HEK293T (cell line): ENCODE measurements around the gene CDH12.

ENCODE experiments used
- CTCF ChIA-PET: fragments of 350-600 bp; formaldehyde crosslinking; extraction: SDS; loops from one replicate; lab custom pipeline; 2021; ENCODE audit warnings: antibody characterized with exemption, inconsistent platforms; lab: Yijun Ruan, JAX
- POLR2A ChIA-PET: fragments of 350-600 bp; formaldehyde crosslinking; extraction: SDS; loops from one replicate; lab custom pipeline; 2020; ENCODE audit warnings: antibody characterized with exemption, inconsistent platforms; lab: Yijun Ruan, JAX
- DNase-seq: peaks from one replicate; pipeline ENCODE4 v3.0.0; 2012; ENCODE audit warnings: mixed read lengths; ENCODE audit errors: extremely low spot score
- ARNT ChIP-seq: fragments of 450-650 bp; IDR thresholded peaks from 2 replicates; pipeline ENCODE4 v1.6.1; 2017; ENCODE audit warnings: mild to moderate bottlenecking
- BHLHE40 ChIP-seq: fragments of 450-650 bp; IDR thresholded peaks from 2 replicates; pipeline ENCODE4 v1.6.1; 2016; ENCODE audit warnings: mild to moderate bottlenecking, moderate library complexity, borderline replicate concordance
- CTBP1 ChIP-seq: fragments of 450-650 bp; IDR thresholded peaks from 2 replicates; pipeline ENCODE4 v1.6.1; 2016; ENCODE audit warnings: borderline replicate concordance
- ELF4 ChIP-seq: fragments of 450-650 bp; IDR thresholded peaks from 2 replicates; pipeline ENCODE4 v1.6.1; 2017; ENCODE audit warnings: antibody characterized with exemption
- FOXA1 ChIP-seq: fragments of 450-650 bp; IDR thresholded peaks from 2 replicates; pipeline ENCODE4 v1.6.1; 2016; ENCODE audit warnings: mild to moderate bottlenecking
- FOXK2 ChIP-seq: fragments of 450-650 bp; IDR thresholded peaks from 2 replicates; pipeline ENCODE4 v1.6.1; 2016; ENCODE audit warnings: mild to moderate bottlenecking
- FOXM1 ChIP-seq: fragments of 450-650 bp; IDR thresholded peaks from 2 replicates; pipeline ENCODE4 v1.6.1; 2017; ENCODE audit warnings: mild to moderate bottlenecking, borderline replicate concordance
- HDGF ChIP-seq: fragments of 450-650 bp; IDR thresholded peaks from 2 replicates; pipeline ENCODE4 v1.6.1; 2017; ENCODE audit warnings: antibody characterized with exemption, borderline replicate concordance
- L3MBTL2 ChIP-seq: fragments of 450-650 bp; conservative IDR thresholded peaks from 2 replicates; pipeline ENCODE4 v1.6.1; 2016; ENCODE audit warnings: mild to moderate bottlenecking
- LEF1 ChIP-seq: fragments of 450-650 bp; IDR thresholded peaks from 2 replicates; pipeline ENCODE4 v1.6.1; 2017; ENCODE audit warnings: mild to moderate bottlenecking, borderline replicate concordance
- NFRKB ChIP-seq: fragments of 450-650 bp; IDR thresholded peaks from 2 replicates; pipeline ENCODE4 v1.6.1; 2016; ENCODE audit warnings: mild to moderate bottlenecking, moderate library complexity
- PKNOX1 ChIP-seq: fragments of 450-650 bp; IDR thresholded peaks from 2 replicates; pipeline ENCODE4 v1.6.1; 2016
- SP1 ChIP-seq: fragments of 450-650 bp; IDR thresholded peaks from 2 replicates; pipeline ENCODE4 v1.6.1; 2017
- SUZ12 ChIP-seq: fragments of 450-650 bp; IDR thresholded peaks from 2 replicates; pipeline ENCODE4 v1.6.1; 2016; ENCODE audit warnings: mild to moderate bottlenecking
- TARDBP ChIP-seq: fragments of 450-650 bp; IDR thresholded peaks from 2 replicates; pipeline ENCODE4 v1.6.1; 2016
- ZNF384 ChIP-seq: fragments of 450-650 bp; IDR thresholded peaks from 2 replicates; pipeline ENCODE4 v1.6.1; 2016

The CDH12 gene

GRCh38 chr5:22673131-22673530, 180.0 kb downstream of the CDH12 start:
- ChIA-PET CTCF (no interaction called here), POLR2A (no interaction called here)
- TF ChIP-seq HDGF (no peak), SUZ12 (no peak), BHLHE40 (no peak), ELF4 (no peak), SP1 (no peak), LEF1 (no peak), FOXK2 (no peak), ARNT (no peak), NFRKB (no peak), TARDBP (no peak)

GRCh38 chr5:22669345-22669744, 183.8 kb downstream of the CDH12 start:
- no peak for DNase-seq
- TF ChIP-seq CTBP1 = no peak
- TF ChIP-seq HDGF = no peak
- CTCF ChIA-PET = no interaction called here
- POLR2A ChIA-PET = no interaction called here

More at GRCh38 chr5:22673131-22673530, 180.0 kb downstream of the CDH12 start:
- DNase-seq = no peak

GRCh38 chr5:22665801-22666200, 187.3 kb downstream of the CDH12 start:
- POLR2A ChIA-PET = no interaction called here
- CTCF ChIA-PET = no interaction called here
- no peak for DNase-seq

GRCh38 chr5:22663134-22663533, 190.0 kb downstream of the CDH12 start:
- CTCF ChIA-PET = no interaction called here
- POLR2A ChIA-PET = no interaction called here
- TF ChIP-seq FOXK2 (no peak), ZNF384 (no peak), NFRKB (no peak), L3MBTL2 (no peak), LEF1 (no peak), FOXM1 (no peak), FOXA1 (no peak), HDGF (no peak), CTBP1 (no peak), BHLHE40 (no peak), SUZ12 (no peak), SP1 (no peak), PKNOX1 (no peak)
- no peak for DNase-seq

More at GRCh38 chr5:22665801-22666200, 187.3 kb downstream of the CDH12 start:
- TF ChIP-seq NFRKB (no peak), FOXK2 (no peak), ARNT (no peak), SUZ12 (no peak), HDGF (no peak), PKNOX1 (no peak), ELF4 (no peak), FOXM1 (no peak), ZNF384 (no peak), CTBP1 (no peak), BHLHE40 (no peak), LEF1 (no peak), SP1 (no peak), L3MBTL2 (no peak), TARDBP (no peak), FOXA1 (no peak)

- TF ChIP-seq PKNOX1 = no peak
- no peak for TF ChIP-seq BHLHE40
- TF ChIP-seq NFRKB = no peak
- TF ChIP-seq ZNF384 = no peak
- TF ChIP-seq ELF4 = no peak
- no peak for TF ChIP-seq ARNT
- TF ChIP-seq FOXM1 = no peak
- ChIA-PET POLR2A (no interaction called here), CTCF (no interaction called here)
- DNase-seq = no peak
These were observed 190.8 kb downstream of the CDH12 start for GRCh38 chr5:22662391-22662790.

- TF ChIP-seq CTBP1 = peak; percentile 18; the same call in 1 of the 2 replicates
- no peak for TF ChIP-seq ARNT
- TF ChIP-seq SP1 = no peak
- TF ChIP-seq FOXA1 = no peak
- TF ChIP-seq PKNOX1 = peak; percentile 52; the same call in 1 of the 2 replicates
- TF ChIP-seq FOXK2 = no peak
- no peak for TF ChIP-seq LEF1
- no peak for TF ChIP-seq SUZ12
- TF ChIP-seq HDGF = no peak
- TF ChIP-seq L3MBTL2 = no peak
- ChIA-PET CTCF (no interaction called here), POLR2A (no interaction called here)
- DNase-seq = no peak
These were observed 201.8 kb downstream of the CDH12 start for GRCh38 chr5:22651355-22651754.
